ENCODE data around the gene SULT1B1.

The SULT1B1 gene

DNA sequence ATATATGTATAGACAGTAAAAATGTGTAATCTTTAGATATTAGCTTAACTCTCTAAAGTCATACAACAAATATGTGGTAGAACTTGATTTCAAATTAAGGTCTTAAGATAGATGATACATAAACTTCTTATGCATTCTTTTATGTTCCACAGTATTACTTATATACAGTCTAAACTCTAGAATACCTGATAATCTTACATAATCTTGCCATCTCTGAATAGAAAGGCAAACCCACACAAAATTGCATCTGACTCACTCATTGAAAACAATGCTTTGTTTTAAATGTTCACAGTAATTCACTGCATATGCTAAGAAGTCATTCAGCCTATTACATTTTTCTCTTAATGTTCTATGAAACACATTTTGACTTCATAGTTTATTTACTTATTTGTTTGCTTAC, 10.1 kb downstream of the SULT1B1 start:
- Histone ChIP-seq H3K9me3 (ENCODE audit: insufficient read depth, low read length) (no peaks in the 10 kb centered on the region), H3K27ac (ENCODE audit: low read length) (no peak overlapping the region), H3K4me1 (ENCODE audit: low read length) (no peaks in the 10 kb centered on the region), H3K27me3 (ENCODE audit: low read depth, low read length) (no peaks in the 10 kb centered on the region), H2AFZ (ENCODE audit: low read depth, low read length) (no peak overlapping the region), H3K36me3 (replicated peaks; ENCODE audit: low read depth, low read length) (no peaks in the 10 kb centered on the region), H4K20me1 (ENCODE audit: insufficient read depth, low read length) (no peaks in the 10 kb centered on the region), H3K9ac (ENCODE audit: low read length) (no peak overlapping the region), H3K79me2 (ENCODE audit: low read length) (no peaks in the 10 kb centered on the region), H3K4me2 (ENCODE audit: low read length) (no peak overlapping the region), H3K4me3 (ENCODE audit: low read length) (no peak overlapping the region)
- TF ChIP-seq EZH2phosphoT487 (IDR thresholded peaks at IDR 0.05; ENCODE audit: low read depth) (no peak), CTCF (IDR thresholded peaks at IDR 0.05; ENCODE audit: low read depth, low read length) (no peak)

GRCh38 chr4:69749771-69750170, 10.6 kb downstream of the SULT1B1 start:
- Histone ChIP-seq H3K27ac (ENCODE audit: low read length) (no peak overlapping the region), H4K20me1 (ENCODE audit: insufficient read depth, low read length) (no peaks in the 10 kb centered on the region), H3K27me3 (ENCODE audit: low read depth, low read length) (no peaks in the 10 kb centered on the region), H3K4me2 (ENCODE audit: low read length) (no peak overlapping the region), H3K36me3 (replicated peaks; ENCODE audit: low read depth, low read length) (no peaks in the 10 kb centered on the region), H3K4me3 (ENCODE audit: low read length) (no peak overlapping the region), H3K9me3 (ENCODE audit: insufficient read depth, low read length) (no peaks in the 10 kb centered on the region), H3K79me2 (ENCODE audit: low read length) (no peaks in the 10 kb centered on the region), H3K9ac (ENCODE audit: low read length) (no peak overlapping the region), H3K4me1 (ENCODE audit: low read length) (no peaks in the 10 kb centered on the region), H2AFZ (ENCODE audit: low read depth, low read length) (no peak overlapping the region)
- TF ChIP-seq EZH2phosphoT487 (IDR thresholded peaks at IDR 0.05; ENCODE audit: low read depth) (no peak), CTCF (IDR thresholded peaks at IDR 0.05; ENCODE audit: low read depth, low read length) (no peak)

DNA sequence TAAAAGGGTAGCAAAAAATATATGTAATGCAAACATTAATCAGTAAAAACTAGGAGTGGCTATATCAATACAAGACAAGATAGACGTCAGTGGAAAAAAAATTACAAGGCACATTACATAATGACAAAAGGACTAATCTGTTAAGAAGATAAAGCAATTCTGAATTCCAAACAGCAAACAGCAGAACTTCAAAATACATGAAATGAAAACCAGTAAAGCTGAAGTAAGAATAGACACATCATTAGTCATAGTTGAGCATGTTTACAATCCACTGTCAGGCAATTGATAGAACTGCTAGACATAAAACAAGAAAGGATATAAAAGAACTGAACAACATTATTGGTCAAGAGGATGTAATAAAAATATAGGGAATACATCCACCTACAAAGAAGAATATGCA, 12.2 kb downstream of the SULT1B1 start:
- Histone ChIP-seq H3K36me3 (replicated peaks; ENCODE audit: low read depth, low read length) (no peaks in the 10 kb centered on the region), H3K9me3 (ENCODE audit: insufficient read depth, low read length) (no peaks in the 10 kb centered on the region), H2AFZ (ENCODE audit: low read depth, low read length) (no peak overlapping the region), H3K9ac (ENCODE audit: low read length) (no peak overlapping the region), H3K27ac (ENCODE audit: low read length) (no peak overlapping the region), H3K4me1 (ENCODE audit: low read length) (no peaks in the 10 kb centered on the region), H3K4me2 (ENCODE audit: low read length) (no peak overlapping the region), H4K20me1 (ENCODE audit: insufficient read depth, low read length) (no peaks in the 10 kb centered on the region), H3K79me2 (ENCODE audit: low read length) (no peaks in the 10 kb centered on the region), H3K4me3 (ENCODE audit: low read length) (no peak overlapping the region), H3K27me3 (ENCODE audit: low read depth, low read length) (no peaks in the 10 kb centered on the region)
- TF ChIP-seq CTCF (IDR thresholded peaks at IDR 0.05; ENCODE audit: low read depth, low read length) (no peak), EZH2phosphoT487 (IDR thresholded peaks at IDR 0.05; ENCODE audit: low read depth) (no peak)

DNA sequence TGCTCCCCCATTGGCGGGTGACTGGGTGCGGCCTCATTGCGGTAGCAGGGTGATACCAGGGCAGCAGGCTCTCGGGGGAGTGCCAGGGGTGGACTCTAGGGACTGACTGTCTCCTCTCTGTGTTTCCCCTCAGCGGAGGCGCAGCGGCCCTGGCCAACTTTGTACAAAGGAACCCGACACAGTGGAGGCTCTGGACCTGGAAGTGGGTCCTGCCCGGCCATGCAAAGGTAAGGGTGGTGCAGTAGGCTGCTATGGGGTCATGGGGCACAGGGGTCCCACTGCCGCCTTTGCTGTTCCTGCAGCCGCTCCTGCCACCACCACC, 16.3 kb downstream of the SULT1B1 start:
- no peak overlapping the region for H3K27ac ChIP-seq (ENCODE audit: low read length)
- no peaks in the 10 kb centered on the region for H3K4me1 ChIP-seq (ENCODE audit: low read length)
- H3K79me2 ChIP-seq (ENCODE audit: low read length), result no peaks in the 10 kb centered on the region
- no peak overlapping the region for H3K4me2 ChIP-seq (ENCODE audit: low read length)
- H3K36me3 ChIP-seq (replicated peaks; ENCODE audit: low read depth, low read length), result no peaks in the 10 kb centered on the region
- no peaks in the 10 kb centered on the region for H4K20me1 ChIP-seq (ENCODE audit: insufficient read depth, low read length)
- H3K27me3 ChIP-seq (ENCODE audit: low read depth, low read length), result no peaks in the 10 kb centered on the region
- no peaks in the 10 kb centered on the region for H3K9me3 ChIP-seq (ENCODE audit: insufficient read depth, low read length)
- TF ChIP-seq EZH2phosphoT487 (IDR thresholded peaks at IDR 0.05; ENCODE audit: low read depth) (no peak), CTCF (IDR thresholded peaks at IDR 0.05; ENCODE audit: low read depth, low read length) (no peak)
- H3K4me3 ChIP-seq (ENCODE audit: low read length), result no peak overlapping the region
- no peak overlapping the region for H2AFZ ChIP-seq (ENCODE audit: low read depth, low read length)
- H3K9ac ChIP-seq (ENCODE audit: low read length), result no peak overlapping the region

All from OCI-LY3 (cell line).